ENCODE measurements around the gene CACNA2D3.

The CACNA2D3 gene

DNA sequence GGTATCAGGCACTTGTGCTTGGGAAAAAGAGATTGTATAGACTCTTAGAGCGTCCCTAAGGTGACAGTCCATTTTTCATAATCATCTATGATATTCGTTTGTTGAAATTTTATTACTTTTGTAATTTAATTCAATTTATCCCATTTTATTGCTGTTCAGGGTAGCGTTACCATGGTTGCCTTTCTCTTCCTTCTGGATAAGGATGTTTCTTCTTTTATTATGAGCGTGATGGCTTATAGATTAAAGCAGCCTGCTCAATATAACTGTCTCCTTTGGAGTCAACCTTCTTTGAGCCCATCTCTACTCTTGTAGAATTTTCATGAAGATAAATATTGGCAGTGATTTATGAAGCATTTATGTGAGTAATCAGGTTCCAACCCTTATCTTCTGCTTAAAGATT lies 623.5 kb downstream of the CACNA2D3 start:
- DNase-seq (ENCODE audit: low spot score), result no peak

DNA sequence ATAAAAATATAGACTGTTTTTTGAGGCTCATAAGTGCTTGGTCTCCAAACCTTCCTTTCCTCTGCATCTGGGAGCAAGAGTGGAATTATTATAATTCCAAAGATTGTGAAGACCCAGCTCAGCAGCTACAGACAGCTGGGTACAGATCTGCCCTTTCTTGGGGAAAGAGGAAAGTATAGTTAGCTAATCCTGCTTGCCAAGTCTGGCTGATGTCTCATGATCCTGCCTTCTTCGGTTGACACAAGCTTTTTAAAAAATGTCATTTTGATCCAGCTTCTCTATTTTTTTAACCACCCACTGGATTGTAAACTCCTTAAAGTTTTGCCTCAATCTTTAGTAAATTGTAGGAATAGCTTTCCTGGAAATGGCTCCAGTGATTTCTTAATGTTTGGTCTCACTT lies 624.4 kb downstream of the CACNA2D3 start:
- no peak for DNase-seq (ENCODE audit: low spot score)

DNA sequence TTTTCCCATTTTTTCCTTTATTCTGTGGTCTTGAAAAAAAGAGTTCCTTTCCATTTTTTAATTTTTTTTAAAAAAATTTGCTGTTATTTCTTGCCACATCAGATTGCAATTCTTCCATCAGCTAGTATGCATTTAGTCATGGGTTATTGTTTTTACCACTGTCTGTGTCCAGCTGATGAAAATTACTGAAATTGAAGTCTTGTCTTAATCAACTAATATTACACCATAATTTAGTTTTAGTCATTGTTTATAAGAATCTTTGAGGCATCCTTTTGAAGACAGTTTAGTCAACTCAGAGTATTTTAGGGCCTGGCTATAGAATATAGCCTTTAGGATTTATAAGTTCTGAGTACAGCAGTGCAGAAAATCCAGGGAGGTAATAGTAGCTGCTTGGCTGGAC lies 633.4 kb downstream of the CACNA2D3 start:
- no peak for DNase-seq (ENCODE audit: low spot score)

DNA sequence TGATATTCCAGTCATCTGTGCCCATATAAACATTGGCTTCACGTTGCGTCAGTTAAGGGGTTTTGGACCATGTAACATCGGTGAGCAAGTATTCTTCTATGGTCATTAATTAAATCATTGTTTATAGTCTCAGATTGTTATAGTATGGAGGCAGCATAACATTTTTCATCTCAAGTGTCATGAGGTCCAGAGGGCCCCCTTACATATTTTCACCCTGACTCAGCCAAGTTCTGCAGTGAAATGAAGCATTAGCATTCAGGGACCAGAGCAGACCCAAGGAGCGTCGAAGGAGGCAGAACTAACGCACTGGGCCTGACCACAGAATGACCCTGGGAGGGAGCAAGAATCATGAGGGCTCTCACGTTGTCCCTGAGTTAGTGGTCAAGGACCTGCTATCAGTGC lies 634.0 kb downstream of the CACNA2D3 start:
- DNase-seq (ENCODE audit: low spot score), result no peak

DNA sequence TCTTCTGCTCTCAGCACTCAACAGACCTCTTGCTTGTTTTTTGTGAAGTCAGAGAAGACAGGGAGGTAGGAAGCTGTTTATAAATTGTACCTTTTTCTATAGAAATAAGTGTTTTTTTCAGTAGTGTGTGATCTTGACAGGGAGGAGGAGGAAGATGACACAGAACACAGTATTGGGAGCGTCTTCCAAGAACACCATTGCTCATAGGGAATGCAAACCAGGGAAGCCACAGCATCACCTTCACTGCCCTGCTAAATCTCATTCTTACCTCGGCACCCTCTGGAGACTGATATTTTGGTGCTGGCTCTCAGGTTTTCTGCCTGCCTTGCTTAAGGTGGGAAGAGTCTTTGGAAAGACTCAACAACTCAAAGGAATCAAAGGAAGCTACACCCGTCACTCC lies 636.1 kb downstream of the CACNA2D3 start:
- DNase-seq (ENCODE audit: low spot score), result no peak

DNA sequence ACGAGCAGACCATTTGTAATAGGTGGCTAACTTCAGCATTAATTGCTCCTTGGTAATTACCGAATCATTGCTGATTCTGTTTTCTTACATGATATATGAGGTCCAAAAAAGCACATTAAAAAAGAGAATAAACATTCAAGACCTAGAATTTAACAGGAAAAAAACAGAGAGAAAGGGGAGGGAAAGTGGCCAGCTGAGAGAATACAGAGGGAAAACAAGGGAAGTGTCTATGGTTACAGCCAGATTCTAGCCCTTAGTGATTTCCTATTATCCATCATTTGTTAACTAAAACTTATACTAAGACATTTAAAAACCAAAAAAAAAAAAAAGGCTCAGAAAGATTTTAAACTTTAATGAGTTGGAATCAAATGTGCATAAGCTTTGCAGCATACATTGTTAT lies 636.8 kb downstream of the CACNA2D3 start:
- no peak for DNase-seq (ENCODE audit: low spot score)

DNA sequence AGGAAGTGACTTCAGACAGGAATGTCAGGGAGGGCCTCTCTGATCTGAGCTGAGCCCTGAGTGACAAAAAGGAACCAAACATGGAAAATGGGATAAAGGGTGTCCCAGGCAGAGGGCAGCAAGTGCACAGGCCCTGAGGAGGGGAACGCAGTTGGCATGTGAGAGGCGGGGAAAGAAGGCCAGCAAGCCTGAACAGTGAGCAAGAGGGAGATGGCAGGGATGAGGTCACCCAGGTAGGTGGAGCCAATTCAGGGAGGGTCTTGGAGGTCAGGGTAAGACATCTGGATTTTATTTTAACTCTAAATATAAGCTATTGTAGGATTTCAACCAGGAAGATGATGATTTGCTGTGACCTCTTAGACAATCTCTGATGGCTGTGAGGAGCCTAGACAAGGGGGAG lies 637.8 kb downstream of the CACNA2D3 start:
- no peak for DNase-seq (ENCODE audit: low spot score)

DNA sequence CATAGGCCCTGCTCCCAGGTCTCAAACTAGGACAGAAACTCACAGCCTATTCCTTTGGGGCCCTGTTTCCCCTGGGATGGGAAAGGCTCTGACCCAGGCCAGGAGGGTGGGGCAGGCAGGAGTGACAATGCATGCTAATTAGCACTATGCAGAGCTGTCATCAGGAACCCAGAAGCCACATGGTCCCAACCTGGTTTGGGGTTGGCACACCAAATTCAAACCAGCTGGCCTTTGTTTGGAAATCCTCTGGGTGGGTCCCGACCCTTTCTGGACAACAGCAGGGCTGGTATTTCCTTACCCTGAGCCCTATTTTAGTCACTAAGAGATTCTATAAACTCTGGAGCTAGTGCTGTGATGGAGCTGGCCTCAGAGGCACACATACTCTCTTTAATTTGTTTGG lies 639.3 kb downstream of the CACNA2D3 start:
- no peak for DNase-seq (ENCODE audit: low spot score)

DNA sequence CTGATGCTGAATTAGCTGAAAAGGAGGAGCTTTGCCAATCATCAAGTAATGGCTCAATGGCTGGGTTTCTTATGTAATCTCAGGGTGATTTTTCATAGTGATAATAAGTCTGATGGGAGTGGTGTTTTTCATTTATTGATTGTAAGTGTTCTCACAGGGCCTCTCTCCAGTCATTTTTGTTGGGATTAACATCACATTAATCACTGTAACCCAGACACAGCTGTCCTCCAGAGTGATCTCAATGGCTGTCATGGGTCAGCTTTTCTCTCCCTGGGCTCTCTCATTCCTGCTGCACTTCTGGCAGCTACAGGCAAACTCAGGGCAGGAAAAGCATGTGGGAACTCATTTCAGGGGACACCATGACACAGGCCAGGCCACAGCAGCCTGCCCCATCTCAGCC lies 642.6 kb downstream of the CACNA2D3 start:
- DNase-seq (ENCODE audit: low spot score), result no peak

DNA sequence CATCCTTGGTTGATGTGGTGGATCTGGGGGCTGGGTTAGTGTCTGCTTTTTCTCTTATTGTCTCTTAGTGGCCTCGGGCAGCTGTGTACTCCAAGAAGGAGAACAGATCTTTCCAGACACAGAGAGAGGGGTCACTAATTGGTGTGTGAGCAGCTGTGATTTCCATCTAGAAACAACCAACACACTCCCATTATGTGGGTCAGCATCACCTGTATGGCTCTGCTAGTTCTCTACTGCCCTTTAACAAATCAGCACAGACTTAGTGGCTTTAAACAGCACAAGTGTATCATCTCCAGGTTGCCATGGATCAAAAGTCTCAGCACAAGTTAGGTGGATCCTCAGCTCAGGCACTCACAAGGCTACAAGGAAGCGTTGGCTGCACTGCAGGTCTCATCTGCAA lies 648.7 kb downstream of the CACNA2D3 start:
- DNase-seq (ENCODE audit: low spot score), result no peak

DNA sequence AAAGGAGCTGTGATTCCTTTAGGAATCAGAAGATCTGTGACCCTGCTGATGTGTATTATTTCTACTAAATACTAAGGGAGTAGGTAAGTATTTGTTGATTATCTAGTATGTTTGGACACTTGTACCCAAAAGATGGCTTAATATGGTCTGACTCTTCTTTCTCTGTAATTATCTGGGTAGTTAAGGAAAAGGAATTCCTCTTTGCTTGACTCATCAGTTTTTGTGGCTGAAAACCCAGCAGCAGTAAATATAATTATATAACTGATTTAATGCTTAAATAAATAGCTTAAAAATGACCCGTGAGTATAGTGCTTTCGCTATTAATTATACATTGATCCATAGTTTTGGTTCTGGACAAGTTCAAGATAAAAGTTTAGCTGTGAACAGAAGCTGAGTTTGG lies 649.7 kb downstream of the CACNA2D3 start:
- DNase-seq (ENCODE audit: low spot score), result no peak

DNA sequence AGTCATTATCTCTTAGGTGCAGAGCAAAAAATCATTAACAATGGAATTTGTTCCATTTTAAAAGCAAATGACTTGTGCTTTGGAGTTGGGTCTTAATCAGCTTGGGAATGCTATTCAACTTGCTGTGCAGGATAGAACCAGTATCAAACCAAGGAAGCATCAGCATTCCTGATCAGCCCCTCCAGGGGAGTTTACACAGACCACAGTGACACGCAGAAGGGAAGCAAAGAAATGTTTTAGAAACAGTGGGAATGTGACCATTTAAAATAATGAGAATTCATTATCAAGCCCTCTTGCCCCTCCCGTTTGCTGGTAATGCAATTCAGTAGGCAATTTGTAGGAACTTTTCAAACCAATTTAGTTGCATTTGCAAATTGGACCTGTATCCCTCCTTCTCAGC lies 650.4 kb downstream of the CACNA2D3 start:
- no peak for DNase-seq (ENCODE audit: low spot score)

DNA sequence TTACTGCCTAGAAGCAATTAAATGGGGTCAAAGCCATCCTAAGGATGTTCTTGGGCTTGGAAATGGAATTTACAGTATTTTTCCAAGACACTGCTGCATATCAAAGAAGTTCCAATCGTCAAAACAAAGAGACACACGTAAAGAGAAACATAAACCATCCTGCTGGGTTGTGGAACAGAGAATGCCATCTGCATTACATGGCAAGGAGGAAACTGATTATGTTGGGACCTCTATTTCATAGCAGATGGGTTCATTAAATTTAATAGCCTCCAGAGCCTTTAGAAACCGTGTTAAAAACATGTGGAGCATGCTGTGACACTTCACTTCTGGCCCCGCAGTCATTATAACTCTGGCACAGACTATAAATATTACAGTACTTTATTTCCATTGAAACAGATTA lies 650.9 kb downstream of the CACNA2D3 start:
- no peak for DNase-seq (ENCODE audit: low spot score)

DNA sequence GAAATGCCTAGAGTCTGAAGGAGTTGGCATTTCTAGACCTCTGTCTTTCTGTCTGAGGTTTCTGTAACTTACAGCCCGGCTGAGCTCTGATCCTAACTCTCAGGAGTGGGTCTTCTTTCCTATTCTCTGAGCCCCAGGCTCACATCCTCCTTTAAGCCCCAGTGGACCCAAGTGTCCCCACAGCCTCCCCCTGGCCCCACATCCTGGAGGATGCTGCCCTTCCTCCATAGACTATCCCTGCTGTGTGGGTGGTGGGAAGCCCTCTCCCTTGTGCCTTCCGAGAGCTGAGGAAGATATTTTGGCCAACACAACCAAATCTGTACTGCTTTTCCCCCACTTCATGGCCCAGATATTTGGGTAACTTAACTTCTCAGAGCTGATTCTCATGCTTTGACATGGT lies 654.2 kb downstream of the CACNA2D3 start:
- DNase-seq (ENCODE audit: low spot score), result no peak

DNA sequence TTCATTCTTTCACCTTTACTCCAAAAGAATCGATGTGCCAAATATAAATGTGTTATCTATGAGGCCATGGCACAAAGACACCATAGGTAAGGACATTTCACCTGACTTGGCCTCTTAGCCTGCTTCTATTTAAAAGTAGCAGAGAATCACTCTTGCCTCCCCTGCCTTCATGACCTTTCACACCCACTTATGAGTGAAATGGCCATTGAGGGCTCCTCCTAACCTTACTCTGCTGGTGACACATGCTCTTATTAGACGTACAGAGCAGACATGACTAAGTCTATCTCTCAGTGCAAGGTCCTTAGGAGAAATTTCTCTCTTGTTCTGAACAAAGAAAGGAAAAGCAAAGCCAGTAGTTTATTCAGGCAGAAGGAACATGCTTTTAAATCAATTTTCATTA lies 654.8 kb downstream of the CACNA2D3 start:
- no peak for DNase-seq (ENCODE audit: low spot score)

DNA sequence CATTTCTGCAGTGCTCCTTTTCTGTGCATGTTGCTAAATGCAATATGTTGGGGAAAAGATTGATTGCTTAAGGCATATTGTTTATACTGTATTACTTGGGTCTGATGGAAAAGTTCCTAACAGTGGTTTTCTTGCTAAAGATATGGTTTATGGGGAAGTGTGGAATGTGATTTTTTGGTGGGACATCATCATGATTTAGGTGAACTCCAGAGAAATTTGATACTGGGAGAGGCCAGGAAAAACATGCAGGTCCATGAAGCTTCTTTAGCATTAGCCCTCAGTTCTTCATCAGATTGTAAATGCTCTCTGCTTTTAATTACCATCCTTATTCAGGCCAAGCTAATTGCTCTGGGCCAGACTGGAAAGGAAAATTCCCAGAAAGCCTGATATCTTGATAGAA lies 658.0 kb downstream of the CACNA2D3 start:
- DNase-seq (ENCODE audit: low spot score), result no peak

DNA sequence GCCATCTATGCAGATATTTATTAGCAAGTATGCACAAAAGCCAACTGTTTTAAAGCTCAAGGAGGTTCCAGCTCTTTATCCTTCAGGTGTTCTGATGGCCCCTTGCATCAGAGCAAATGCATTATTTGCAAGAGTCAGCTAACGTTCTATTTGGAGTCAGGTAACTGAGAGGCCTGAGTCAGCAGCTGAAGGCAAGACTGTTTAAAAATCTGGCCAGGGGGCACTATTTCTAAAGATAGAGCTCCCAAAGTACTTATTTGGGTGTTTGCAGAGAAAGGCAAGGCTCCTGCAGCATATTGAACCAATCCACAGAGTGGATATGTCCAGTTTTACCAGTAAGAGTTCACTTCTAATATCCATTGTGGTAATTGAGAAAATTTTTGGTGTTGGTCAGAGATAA lies 659.4 kb downstream of the CACNA2D3 start:
- DNase-seq (ENCODE audit: low spot score), result no peak

DNA sequence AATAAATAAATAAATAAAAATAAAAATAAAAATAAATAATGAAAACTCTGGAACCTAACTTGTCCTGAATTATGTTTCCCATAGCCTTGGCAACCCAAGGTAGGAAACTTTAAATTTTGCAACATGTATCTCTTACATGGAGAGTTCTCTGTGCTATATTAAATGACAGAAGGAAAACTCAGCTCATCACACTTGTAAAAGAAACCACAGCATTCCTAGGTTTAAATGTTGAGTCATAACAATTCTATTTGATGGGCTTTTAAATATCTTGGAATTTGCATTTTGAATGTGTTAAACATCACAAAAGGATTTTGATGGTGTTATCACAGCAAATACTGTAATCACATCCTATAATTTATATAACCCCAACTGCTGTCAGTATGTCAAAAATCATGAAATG lies 661.3 kb downstream of the CACNA2D3 start:
- no peak for DNase-seq (ENCODE audit: low spot score)

DNA sequence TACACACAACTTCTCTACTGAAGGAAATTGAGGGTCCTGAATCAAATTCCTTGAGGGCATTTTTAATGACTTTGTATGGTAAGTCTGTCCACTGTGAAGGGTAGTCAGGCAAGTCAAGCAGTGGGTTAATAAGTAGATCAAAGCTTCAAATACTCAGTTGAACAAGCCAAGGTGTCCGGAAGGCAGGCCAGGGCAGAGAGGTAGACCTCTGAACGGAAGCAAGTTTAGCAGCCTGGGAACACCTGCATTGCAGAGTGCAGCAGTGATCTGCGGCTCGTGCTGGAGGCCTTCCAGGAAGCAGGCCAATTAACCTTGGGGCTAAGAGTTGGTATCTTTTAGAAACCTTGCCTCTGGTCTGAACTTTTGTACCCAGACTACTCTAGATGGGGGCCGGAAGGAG lies 661.7 kb downstream of the CACNA2D3 start:
- DNase-seq (ENCODE audit: low spot score), result no peak

DNA sequence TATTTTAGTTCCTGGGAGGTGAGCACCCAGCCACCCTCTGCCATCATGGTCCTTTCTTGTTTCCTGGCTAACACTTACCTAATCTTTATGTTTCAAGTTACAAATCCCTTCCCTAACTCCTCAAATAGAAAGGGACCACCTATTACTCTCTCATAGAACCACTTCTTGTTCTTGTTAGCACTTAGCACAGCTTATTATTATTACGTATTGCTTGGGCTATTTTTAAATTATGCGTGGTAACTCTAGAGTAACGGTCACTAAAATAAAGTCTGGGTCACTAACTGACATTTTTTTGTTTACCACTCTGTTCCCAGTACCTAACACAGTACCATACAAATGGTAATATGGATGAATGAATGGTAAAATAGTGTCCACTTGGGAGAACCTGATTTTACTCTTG lies 663.6 kb downstream of the CACNA2D3 start:
- no peak for DNase-seq (ENCODE audit: low spot score)

DNA sequence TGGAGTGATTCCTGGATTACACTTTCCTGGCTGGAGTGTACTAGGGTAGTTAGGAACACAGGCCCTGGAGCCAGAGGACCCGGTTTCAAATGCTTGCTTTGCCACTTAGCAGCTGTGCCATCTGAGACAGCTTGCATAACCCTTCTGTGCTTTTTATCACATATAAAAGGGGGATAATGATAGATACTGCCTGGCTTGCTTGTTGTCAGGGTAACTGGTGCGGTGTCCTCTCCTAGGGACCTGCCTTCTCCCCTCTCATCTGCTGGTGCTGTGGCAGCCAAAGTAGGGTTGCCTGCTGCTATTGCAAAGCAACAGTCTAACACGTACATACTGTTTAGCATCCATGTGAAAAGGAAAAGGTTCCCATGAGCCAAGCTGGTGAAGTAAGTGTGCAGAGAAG lies 667.7 kb downstream of the CACNA2D3 start:
- no peak for DNase-seq (ENCODE audit: low spot score)

DNA sequence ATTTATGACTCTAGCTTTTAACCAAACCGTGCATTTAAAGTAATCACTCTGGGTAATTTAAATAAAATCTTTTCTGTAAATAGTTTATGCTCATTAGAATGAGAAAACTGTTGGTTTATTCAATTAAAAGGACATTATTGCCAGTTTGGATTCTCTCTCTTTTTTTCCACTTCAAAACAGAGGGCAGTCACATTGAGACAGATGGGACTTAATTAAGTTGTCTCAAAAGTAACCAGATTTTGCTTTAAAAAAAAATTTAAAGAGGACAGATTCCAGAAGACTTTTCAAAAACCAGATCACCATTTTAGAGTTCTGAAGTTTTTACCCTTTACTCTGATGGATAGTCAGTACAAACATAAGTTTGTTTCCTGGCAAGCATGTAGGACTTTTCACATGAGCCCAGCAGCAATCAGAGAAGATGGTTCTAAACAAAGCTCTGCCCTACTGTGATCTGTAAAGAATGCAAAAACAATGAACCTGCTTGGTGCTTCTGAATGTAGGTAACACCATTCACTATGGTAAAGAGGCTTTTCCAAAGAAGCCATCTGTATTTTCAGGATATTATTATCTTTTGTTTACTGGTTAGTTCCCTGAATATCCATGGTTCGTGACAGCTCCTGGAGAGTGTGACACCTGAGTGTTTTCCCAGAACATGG lies 669.3 kb downstream of the CACNA2D3 start:
- no peak for DNase-seq (ENCODE audit: low spot score)

DNA sequence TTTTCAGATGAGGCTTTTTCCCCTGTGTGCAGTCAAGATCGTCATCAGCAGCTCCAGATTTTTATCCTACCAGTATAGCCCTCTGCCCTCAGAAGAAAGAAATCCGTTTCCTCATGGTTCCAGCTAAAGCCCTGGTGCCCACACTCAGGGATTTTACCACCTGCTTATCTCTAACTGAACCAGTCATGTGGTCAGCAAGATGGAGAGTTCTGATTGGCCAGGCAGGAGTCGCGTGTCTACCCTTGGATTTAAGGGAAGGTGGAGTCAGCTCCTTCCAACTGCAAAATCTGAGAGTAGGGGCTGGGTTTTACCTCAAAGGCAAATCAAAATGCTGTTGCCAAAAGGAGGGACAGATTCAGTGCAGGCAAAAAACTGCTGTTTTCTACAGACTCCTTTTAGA lies 670.2 kb downstream of the CACNA2D3 start:
- DNase-seq (ENCODE audit: low spot score), result no peak

DNA sequence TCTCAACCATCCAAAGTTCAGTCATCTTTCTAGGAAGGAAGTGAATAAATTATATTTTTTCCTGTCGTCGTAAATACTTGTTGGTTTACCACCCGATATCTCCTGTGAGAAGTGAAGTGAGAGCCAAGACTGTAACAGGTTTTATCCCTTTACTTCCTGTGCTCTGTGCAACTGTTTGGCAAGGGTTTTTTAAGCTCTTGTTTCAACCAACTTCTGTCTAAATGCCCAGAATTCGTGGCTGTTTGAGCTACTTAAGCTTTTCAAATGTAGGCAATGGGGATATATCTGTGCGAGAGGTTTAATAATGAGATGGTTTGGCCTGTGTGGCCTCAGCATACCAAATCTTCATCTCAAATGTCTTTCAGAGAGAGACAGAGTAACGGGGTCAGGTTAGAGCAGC lies 670.8 kb downstream of the CACNA2D3 start:
- DNase-seq (ENCODE audit: low spot score), result peak; percentile 28

DNA sequence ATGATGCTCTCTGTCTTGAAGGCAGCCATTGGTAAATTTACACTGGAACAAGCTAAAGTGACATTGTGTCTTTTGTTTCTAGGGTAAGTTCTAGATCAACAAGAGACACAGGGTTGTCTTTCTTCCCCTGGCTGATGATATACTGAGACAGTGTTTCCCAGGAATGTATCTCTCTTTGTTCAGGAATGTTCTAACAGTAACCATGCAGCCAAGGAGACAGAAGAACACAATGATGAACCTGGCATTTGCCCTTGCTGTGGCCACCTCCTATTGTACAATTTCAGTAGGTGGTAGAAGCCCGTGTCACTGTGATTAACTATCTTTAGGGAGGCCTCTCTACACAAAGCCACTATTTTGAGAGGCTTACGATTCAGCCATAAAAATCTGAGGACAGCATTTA lies 674.8 kb downstream of the CACNA2D3 start:
- no peak for DNase-seq (ENCODE audit: low spot score)
